T-helper 17 cell (primary cell): Measurements from ENCODE around the gene DNAJB13. TPM values are rescaled to one million over a fixed set of nuclear protein-coding genes. Genes with fewer than 3 reads are reported as not detected.
A peak's percentile ranks its signal among the peaks of the same experiment; 100 is the strongest.

Source experiments
- ATAC-seq: fragments of 150-1000 bp; cut with Tn5 transposase; 2 replicates; pipeline ENCODE4 v1.10.0; 2021; ENCODE audit warnings: mild to moderate bottlenecking, moderate library complexity
- DNase-seq, 3 donors: peaks; one replicate each; pipeline versions ENCODE4 v3.0.0 to v3.0.0-alpha.2; 2020 to 2021
- H3K9me3 ChIP-seq: one replicate; pipeline ENCODE4 v1.7.0; 2013; ENCODE audit warnings: low read length, mild to moderate bottlenecking; ENCODE audit not compliant: control insufficient read depth, poor library complexity, severe bottlenecking
- H3K27ac Mint-ChIP-seq: one replicate; pipeline ENCODE4 v1.8.0; 2022; ENCODE audit warnings: mild to moderate bottlenecking, moderate library complexity, mixed read lengths
- H3K27me3 Mint-ChIP-seq: one replicate; pipeline ENCODE4 v1.8.0; 2022; ENCODE audit warnings: mixed read lengths
- H3K36me3 Mint-ChIP-seq: one replicate; pipeline ENCODE4 v1.8.0; 2022; ENCODE audit warnings: low read depth, mixed read lengths
- H3K4me1 Mint-ChIP-seq: one replicate; pipeline ENCODE4 v1.8.0; 2022; ENCODE audit warnings: mild to moderate bottlenecking, mixed read lengths
- H3K4me3 Mint-ChIP-seq: one replicate; pipeline ENCODE4 v1.8.0; 2022; ENCODE audit warnings: mild to moderate bottlenecking, moderate library complexity, mixed read lengths
- total RNA-seq, 4 donors: library from RNA in 2 of 4; stranded (reverse) in 2 of 4; gene quantifications; one replicate each; pipeline ENCODE4 v1.2.3 and lab custom pipeline; 2022 to 2026

Gene DNAJB13
- total RNA-seq, 2 donors from 2014 or later, result 0.40 TPM; not detected in 1

GRCh38 chr11:74001822-74002286 lies 51.0 kb downstream of the DNAJB13 start:
- no peak overlapping the region for H3K4me3 Mint-ChIP-seq
- no peaks in the 10 kb centered on the region for H3K9me3 ChIP-seq
- H3K4me1 Mint-ChIP-seq, result peaks cover 56% of the 10 kb centered on the region
- no peaks in the 10 kb centered on the region for H3K27me3 Mint-ChIP-seq
- DNase-seq (no peak), ATAC-seq (no peak)
- H3K27ac Mint-ChIP-seq, result peak overlapping the region; percentile 9
- H3K36me3 Mint-ChIP-seq, result no peaks in the 10 kb centered on the region

- ATAC-seq (no peak), DNase-seq (no peak)
- Mint-ChIP-seq H3K36me3 (no peaks in the 10 kb centered on the region), H3K27ac (peak overlapping the region; percentile 100), H3K4me1 (peaks cover 58% of the 10 kb centered on the region), H3K4me3 (no peak overlapping the region), H3K27me3 (no peaks in the 10 kb centered on the region)
- H3K9me3 ChIP-seq, result no peaks in the 10 kb centered on the region
These were observed 52.0 kb downstream of the DNAJB13 start for GRCh38 chr11:74002832-74003231.

- Mint-ChIP-seq H3K27me3 (no peaks in the 10 kb centered on the region), H3K27ac (peak overlapping the region; percentile 100), H3K4me3 (peak overlapping the region; percentile 90), H3K4me1 (peaks cover 62% of the 10 kb centered on the region), H3K36me3 (no peaks in the 10 kb centered on the region)
- DNase-seq, result no peak
- no peaks in the 10 kb centered on the region for H3K9me3 ChIP-seq
- no peak for ATAC-seq
These were observed 53.3 kb downstream of the DNAJB13 start for GRCh38 chr11:74004046-74004695.

- Mint-ChIP-seq H3K27me3 (no peaks in the 10 kb centered on the region), H3K4me1 (peaks cover 60% of the 10 kb centered on the region), H3K27ac (peak overlapping the region; percentile 100), H3K4me3 (peak overlapping the region; percentile 90), H3K36me3 (no peaks in the 10 kb centered on the region)
- DNase-seq, result peak; percentile 64 to 78 (median 77)
- no peaks in the 10 kb centered on the region for H3K9me3 ChIP-seq
- peak; percentile 100 for ATAC-seq
These were observed 54.2 kb downstream of the DNAJB13 start for GRCh38 chr11:74004759-74005615.

GRCh38 chr11:74005721-74006517 lies 55.1 kb downstream of the DNAJB13 start:
- ATAC-seq (no peak), DNase-seq (no peak)
- H3K27me3 Mint-ChIP-seq, result no peaks in the 10 kb centered on the region
- no peaks in the 10 kb centered on the region for H3K9me3 ChIP-seq
- H3K36me3 Mint-ChIP-seq, result no peaks in the 10 kb centered on the region
- peak overlapping the region; percentile 100 for H3K27ac Mint-ChIP-seq
- peak overlapping the region; percentile 90 for H3K4me3 Mint-ChIP-seq
- peaks cover 68% of the 10 kb centered on the region for H3K4me1 Mint-ChIP-seq

- H3K27ac Mint-ChIP-seq, result peak overlapping the region; percentile 100
- H3K36me3 Mint-ChIP-seq, result no peaks in the 10 kb centered on the region
- no peaks in the 10 kb centered on the region for H3K9me3 ChIP-seq
- H3K27me3 Mint-ChIP-seq, result no peaks in the 10 kb centered on the region
- ATAC-seq, result no peak
- peaks cover 77% of the 10 kb centered on the region for H3K4me1 Mint-ChIP-seq
- peak overlapping the region; percentile 58 for H3K4me3 Mint-ChIP-seq
- no peak for DNase-seq
These were observed 56.0 kb downstream of the DNAJB13 start for GRCh38 chr11:74006743-74007304.

- Mint-ChIP-seq H3K36me3 (no peaks in the 10 kb centered on the region), H3K4me1 (peaks cover 81% of the 10 kb centered on the region), H3K4me3 (no peak overlapping the region), H3K27ac (peak overlapping the region; percentile 100), H3K27me3 (no peaks in the 10 kb centered on the region)
- DNase-seq (no peak), ATAC-seq (no peak)
- H3K9me3 ChIP-seq, result no peaks in the 10 kb centered on the region
These were observed 57.0 kb downstream of the DNAJB13 start for GRCh38 chr11:74007691-74008372.

- Mint-ChIP-seq H3K27ac (peak within 1 kb of the TSS; percentile 100), H3K4me3 (peak within 1 kb of the TSS; percentile 86), H3K4me1 (peaks cover 76% of the 10 kb centered on the region), H3K27me3 (no peaks in the 10 kb centered on the region), H3K36me3 (no peaks in the 10 kb centered on the region)
- no peaks in the 10 kb centered on the region for H3K9me3 ChIP-seq
- no peak for ATAC-seq
- DNase-seq, result no peak
These were observed 57.8 kb downstream of the DNAJB13 start, which contains the start of gene UCP3 for GRCh38 chr11:74008373-74009229. Gene UCP3 (minus strand): TSS chr11:74009085. CDS start chr11:74007042, 2,043 bp downstream.

GRCh38 chr11:74009230-74009547 lies 58.4 kb downstream of the DNAJB13 start:
- H3K4me1 Mint-ChIP-seq, result peaks cover 76% of the 10 kb centered on the region

GRCh38 chr11:74009675-74010305 lies 59.0 kb downstream of the DNAJB13 start:
- Mint-ChIP-seq H3K36me3 (no peaks in the 10 kb centered on the region), H3K4me1 (peaks cover 78% of the 10 kb centered on the region), H3K27ac (peak overlapping the region; percentile 100), H3K27me3 (no peaks in the 10 kb centered on the region), H3K4me3 (peak overlapping the region; percentile 86)
- ATAC-seq (no peak), DNase-seq (no peak)
- H3K9me3 ChIP-seq, result no peaks in the 10 kb centered on the region

More at GRCh38 chr11:74009230-74009547, 58.4 kb downstream of the DNAJB13 start:
- H3K9me3 ChIP-seq, result no peaks in the 10 kb centered on the region
- H3K27ac Mint-ChIP-seq, result peak overlapping the region; percentile 100
- no peak overlapping the region for H3K4me3 Mint-ChIP-seq
- no peaks in the 10 kb centered on the region for H3K36me3 Mint-ChIP-seq
- H3K27me3 Mint-ChIP-seq, result no peaks in the 10 kb centered on the region
- DNase-seq (no peak), ATAC-seq (no peak)
